Measurements from ENCODE around the gene DVL1. TPM values are rescaled to one million over a fixed set of nuclear protein-coding genes. Genes with fewer than 3 reads are reported as not detected.
A peak's percentile ranks its signal among the peaks of the same experiment; 100 is the strongest.

The DVL1 gene
- total and polyA plus RNA-seq, 8 donors, result 41.3 to 229 (median 72.2) TPM

DNA sequence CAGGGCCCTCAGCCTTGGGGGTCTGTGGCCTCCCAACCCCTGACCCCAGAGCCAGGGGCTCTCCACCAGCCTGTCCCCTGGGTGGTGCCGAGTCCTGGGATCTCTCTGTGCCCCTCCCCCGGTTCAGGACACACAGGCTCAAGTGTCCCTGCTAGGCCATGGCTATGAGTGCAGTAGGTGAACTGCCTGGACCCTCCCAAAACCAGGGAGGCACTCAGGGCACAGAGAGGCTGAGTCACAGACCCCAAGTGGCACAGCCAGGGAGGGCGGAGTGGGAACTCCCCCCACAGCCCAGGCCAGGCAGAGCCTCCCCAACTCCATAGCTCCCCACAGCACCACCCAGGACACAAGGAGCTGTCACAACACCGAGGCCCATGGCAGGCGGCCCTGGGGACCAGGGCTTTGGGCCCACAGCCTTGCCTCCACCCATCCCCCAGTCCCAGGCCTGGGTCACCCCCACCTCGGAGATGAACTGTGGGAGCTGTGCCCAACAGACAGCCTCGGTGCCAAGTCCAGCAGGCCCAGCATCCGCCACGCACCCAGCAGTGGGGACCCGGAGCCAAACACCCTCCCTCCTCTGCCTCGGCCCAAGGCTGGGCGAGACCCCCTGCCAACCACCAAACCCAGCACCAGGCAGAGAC lies 3.2 kb downstream of the DVL1 start:
- Histone ChIP-seq H3K9me3 (no peaks in the 10 kb centered on the region), H3K27me3 (no peaks in the 10 kb centered on the region), H3K4me3 (peak overlapping the region in 1 of 4 donors; percentile 72), H3K4me1 (peaks cover 44 to 61% (median 57%) of the 10 kb centered on the region in 4 donors), H3K27ac (peak overlapping the region; percentile 71 to 92 (median 83)), H3K36me3 (peaks cover 10 to 16% (median 14%) of the 10 kb centered on the region in 4 donors)
- TF ChIP-seq POLR2AphosphoS5 (IDR thresholded peaks at IDR 0.05) (no peak), EP300 (IDR thresholded peaks at IDR 0.05) (no peak), POLR2A (IDR thresholded peaks at IDR 0.05) (no peak)
- TF ChIP-seq, protein P1, sequence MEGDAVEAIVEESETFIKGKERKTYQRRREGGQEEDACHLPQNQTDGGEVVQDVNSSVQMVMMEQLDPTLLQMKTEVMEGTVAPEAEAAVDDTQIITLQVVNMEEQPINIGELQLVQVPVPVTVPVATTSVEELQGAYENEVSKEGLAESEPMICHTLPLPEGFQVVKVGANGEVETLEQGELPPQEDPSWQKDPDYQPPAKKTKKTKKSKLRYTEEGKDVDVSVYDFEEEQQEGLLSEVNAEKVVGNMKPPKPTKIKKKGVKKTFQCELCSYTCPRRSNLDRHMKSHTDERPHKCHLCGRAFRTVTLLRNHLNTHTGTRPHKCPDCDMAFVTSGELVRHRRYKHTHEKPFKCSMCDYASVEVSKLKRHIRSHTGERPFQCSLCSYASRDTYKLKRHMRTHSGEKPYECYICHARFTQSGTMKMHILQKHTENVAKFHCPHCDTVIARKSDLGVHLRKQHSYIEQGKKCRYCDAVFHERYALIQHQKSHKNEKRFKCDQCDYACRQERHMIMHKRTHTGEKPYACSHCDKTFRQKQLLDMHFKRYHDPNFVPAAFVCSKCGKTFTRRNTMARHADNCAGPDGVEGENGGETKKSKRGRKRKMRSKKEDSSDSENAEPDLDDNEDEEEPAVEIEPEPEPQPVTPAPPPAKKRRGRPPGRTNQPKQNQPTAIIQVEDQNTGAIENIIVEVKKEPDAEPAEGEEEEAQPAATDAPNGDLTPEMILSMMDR (IDR thresholded peaks at IDR 0.05), result no peak
- intact Hi-C loops (cut with DNase I; ENCODE audit: low total_unique reads), result no loop called here
- DNase-seq, result no peak
- 45 to 81% (median 53%) methylated on average over 4 to 12 of the region's 12 CpGs for WGBS, 5 donors

DNA sequence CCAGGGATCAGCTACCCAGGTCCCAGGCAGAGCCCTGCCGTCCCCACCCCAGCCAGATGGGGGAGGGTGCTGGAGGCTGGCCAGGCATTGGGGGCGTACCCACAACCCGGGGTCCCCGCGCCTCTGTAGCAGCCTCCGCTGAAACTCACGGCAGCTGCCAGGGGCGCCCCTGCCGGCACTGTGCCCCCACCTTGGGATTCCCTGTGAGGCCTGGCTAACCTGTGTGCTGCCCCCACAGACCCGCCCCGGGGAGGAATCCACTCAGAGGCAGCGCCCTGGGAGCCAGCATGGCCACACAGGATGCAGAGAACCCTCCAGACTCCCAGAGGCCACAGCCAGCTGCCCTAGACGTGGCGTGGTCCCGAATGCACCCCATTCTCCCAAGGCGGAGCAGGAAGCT lies 3.8 kb downstream of the DVL1 start:
- no peaks in the 10 kb centered on the region for H3K27me3 ChIP-seq
- peaks cover 10 to 22% (median 20%) of the 10 kb centered on the region in 4 donors for H3K36me3 ChIP-seq
- peaks cover 44 to 61% (median 57%) of the 10 kb centered on the region in 4 donors for H3K4me1 ChIP-seq
- no peak for TF ChIP-seq POLR2AphosphoS5 (IDR thresholded peaks at IDR 0.05)
- TF ChIP-seq POLR2A (IDR thresholded peaks at IDR 0.05), result no peak
- peak overlapping the region; percentile 71 to 92 (median 83) for H3K27ac ChIP-seq
- intact Hi-C loops (cut with DNase I; ENCODE audit: low total_unique reads), result no loop called here
- peak overlapping the region in 1 of 4 donors; percentile 72 for H3K4me3 ChIP-seq
- no peak for DNase-seq
- 52 to 60% (median 59%) methylated on average over 2 to 16 of the region's 16 CpGs for WGBS, 5 donors
- no peaks in the 10 kb centered on the region for H3K9me3 ChIP-seq

DNA sequence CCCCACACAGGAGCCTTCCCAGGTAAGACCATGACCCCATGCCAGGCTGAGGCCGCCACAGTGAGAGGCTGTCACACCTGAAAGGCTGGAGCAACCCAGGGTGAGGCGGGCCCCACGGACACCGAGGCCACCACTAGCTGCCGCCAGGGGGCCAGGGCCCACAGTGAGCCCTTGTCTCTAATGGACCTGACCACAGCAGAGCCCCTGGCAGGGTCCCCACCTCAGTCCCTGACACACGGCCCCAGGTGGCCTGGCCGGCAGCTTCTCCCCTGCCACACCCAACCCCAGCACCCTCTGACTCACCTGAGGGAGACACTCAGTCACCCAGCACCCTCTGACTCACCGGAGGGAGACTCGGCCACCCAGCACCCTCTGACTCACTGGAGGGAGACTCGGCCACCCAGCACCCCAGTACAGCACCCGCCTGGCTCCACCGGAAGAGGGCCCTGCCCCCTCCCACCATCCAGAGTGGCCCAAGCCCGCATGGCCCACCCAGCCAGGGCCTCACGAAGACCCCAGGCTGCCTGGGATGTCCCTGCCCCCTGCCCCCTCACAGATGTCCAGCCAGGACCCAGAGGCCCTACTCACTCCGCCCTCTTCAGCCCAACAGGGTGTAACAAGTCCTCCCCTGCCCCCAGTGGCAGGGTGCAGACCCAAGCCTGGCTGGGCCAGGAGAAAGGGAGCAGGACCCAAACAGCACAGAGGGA lies 4.4 kb downstream of the DVL1 start:
- TF ChIP-seq, protein P1 (IDR thresholded peaks at IDR 0.05), result peak in 4 of 7 experiments; percentile 21 to 57 (median 43)
- TF ChIP-seq POLR2AphosphoS5 (IDR thresholded peaks at IDR 0.05), result peak in 1 of 3 donors; percentile 6
- TF ChIP-seq POLR2A (IDR thresholded peaks at IDR 0.05), result no peak
- TF ChIP-seq EP300 (IDR thresholded peaks at IDR 0.05), result no peak
- Histone ChIP-seq H3K27ac (peak overlapping the region; percentile 71 to 92 (median 83)), H3K4me1 (peaks cover 44 to 61% (median 57%) of the 10 kb centered on the region in 4 donors), H3K27me3 (no peaks in the 10 kb centered on the region), H3K36me3 (peaks cover 15 to 28% (median 26%) of the 10 kb centered on the region in 4 donors), H3K4me3 (peak overlapping the region in 1 of 4 donors; percentile 72), H3K9me3 (no peaks in the 10 kb centered on the region)
- intact Hi-C loops (cut with DNase I; ENCODE audit: low total_unique reads), result no loop called here
- peak; percentile 68 to 73 for DNase-seq
- WGBS, 5 donors, result 38 to 59% (median 49%) methylated on average over 9 to 15 of the region's 15 CpGs

DNA sequence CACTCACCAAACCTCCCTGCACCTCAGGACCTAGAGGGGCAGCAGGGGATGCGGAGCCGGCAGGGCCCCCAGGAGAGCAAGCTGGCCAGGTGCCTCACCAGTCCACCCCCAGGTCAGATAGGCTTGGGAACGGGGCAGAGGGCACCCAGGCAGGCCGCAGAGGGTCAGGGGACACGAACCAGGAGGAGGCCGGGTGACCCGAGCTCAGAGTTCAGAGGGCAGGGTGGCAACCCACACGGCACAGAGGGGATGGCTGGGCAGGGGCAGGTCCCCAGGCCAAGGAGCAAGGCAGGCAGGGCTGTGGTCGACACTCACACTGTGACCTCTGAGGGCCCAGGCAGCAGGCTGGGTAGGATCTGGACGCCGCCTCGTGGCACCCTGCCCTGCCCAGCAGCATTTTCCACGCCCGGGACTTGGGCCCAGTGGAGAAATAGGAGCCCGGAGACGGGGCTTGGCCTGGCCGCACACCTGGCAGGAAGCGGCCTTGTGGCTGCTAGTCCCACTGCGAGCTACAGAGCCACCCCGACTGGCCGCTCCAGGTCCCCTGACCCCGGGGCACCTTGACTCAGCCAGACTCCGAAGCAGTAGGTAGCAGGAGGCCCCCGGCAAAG lies 5.3 kb downstream of the DVL1 start:
- intact Hi-C loops (cut with DNase I; ENCODE audit: low total_unique reads), result no loop called here
- H3K4me3 ChIP-seq, result peak overlapping the region in 1 of 4 donors; percentile 72
- H3K27ac ChIP-seq, result peak overlapping the region; percentile 71 to 92 (median 83)
- 52 to 78% (median 59%) methylated on average over 8 to 24 of the region's 24 CpGs for WGBS, 5 donors
- no peaks in the 10 kb centered on the region for H3K27me3 ChIP-seq
- H3K4me1 ChIP-seq, result peaks cover 44 to 61% (median 57%) of the 10 kb centered on the region in 4 donors
- DNase-seq, result peak in 1 of 2 donors; percentile 82
- no peaks in the 10 kb centered on the region for H3K9me3 ChIP-seq
- TF ChIP-seq POLR2A (IDR thresholded peaks at IDR 0.05), result no peak
- TF ChIP-seq POLR2AphosphoS5 (IDR thresholded peaks at IDR 0.05), result no peak
- TF ChIP-seq, protein P1 (IDR thresholded peaks at IDR 0.05), result no peak
- TF ChIP-seq EP300 (IDR thresholded peaks at IDR 0.05), result no peak
- peaks cover 23 to 37% (median 35%) of the 10 kb centered on the region in 4 donors for H3K36me3 ChIP-seq
